CD14-positive monocyte (primary cell): ENCODE measurements around the gene ADAMTS15. TPM values are rescaled to one million over a fixed set of nuclear protein-coding genes. Genes with fewer than 3 reads are reported as not detected.

Source experiments
- DNase-seq, 3 donors: peaks; one replicate each; pipeline ENCODE4 v3.0.0-alpha.2; 2011 to 2022
- H2AFZ ChIP-seq: 2 replicates; pipeline ENCODE4 v1.6.0; 2012; ENCODE audit warnings: mild to moderate bottlenecking, low read depth, low read length, inconsistent platforms; ENCODE audit not compliant: insufficient read depth, poor library complexity, severe bottlenecking
- H3K27ac ChIP-seq, 2 donors: 1 replicate in 1 of 2; 2 replicates in 1 of 2; pipeline ENCODE4 v1.5.1; 2012 to 2013; ENCODE audit warnings: low read length in 2 of 2, control low read depth in 1 of 2, inconsistent platforms in 1 of 2, low read depth in 1 of 2, mild to moderate bottlenecking in 1 of 2
- H3K27me3 ChIP-seq, 2 donors: one replicate each; pipeline versions ENCODE4 v1.6.0 to v1.6.1; 2011 to 2013; ENCODE audit warnings: low read length in 2 of 2; ENCODE audit not compliant: control insufficient read depth in 2 of 2, insufficient read depth in 2 of 2
- H3K36me3 ChIP-seq, 2 donors: replicated peaks in 1 of 2; 1 replicate in 1 of 2; 2 replicates in 1 of 2; pipeline versions ENCODE4 v1.5.1 to v1.6.1; 2012 to 2013; ENCODE audit warnings: low read length in 2 of 2, control low read depth in 1 of 2, inconsistent platforms in 1 of 2, mild to moderate bottlenecking in 1 of 2; ENCODE audit not compliant: insufficient read depth in 2 of 2, control insufficient read depth in 1 of 2
- H3K4me1 ChIP-seq, 2 donors: 1 replicate in 1 of 2; 2 replicates in 1 of 2; pipeline versions ENCODE4 v1.5.1 to v1.6.1; 2012 to 2013; ENCODE audit warnings: low read length in 2 of 2, control low read depth in 1 of 2, inconsistent platforms in 1 of 2, mild to moderate bottlenecking in 1 of 2, moderate library complexity in 1 of 2; ENCODE audit not compliant: insufficient read depth in 2 of 2, control insufficient read depth in 1 of 2
- H3K4me2 ChIP-seq: replicated peaks from 2 replicates; pipeline ENCODE3; 2012; ENCODE audit warnings: low read length, moderate library complexity, mild to moderate bottlenecking; ENCODE audit not compliant: poor library complexity, severe bottlenecking; ENCODE audit errors: extremely low read depth
- H3K4me3 ChIP-seq, 3 experiments: fragments of 200-600 bp in 1 of 3; sonication (generic) in 1 of 3; replicated peaks in 1 of 3; 1 replicate in 2 of 3; 2 replicates in 1 of 3; pipeline ENCODE4 v1.5.1; 2011 to 2013; ENCODE audit warnings: low read length in 3 of 3, mild to moderate bottlenecking in 3 of 3, control low read depth in 2 of 3, low read depth in 2 of 3, inconsistent platforms in 1 of 3, moderate library complexity in 1 of 3
- H3K79me2 ChIP-seq: 2 replicates; pipeline ENCODE4 v1.6.0; 2012; ENCODE audit warnings: mild to moderate bottlenecking, control low read depth, inconsistent platforms, low read length, moderate library complexity; ENCODE audit not compliant: insufficient read depth
- H3K9ac ChIP-seq: 2 replicates; pipeline ENCODE4 v1.6.0; 2017; ENCODE audit warnings: low read length, mild to moderate bottlenecking; ENCODE audit not compliant: insufficient read depth, poor library complexity, severe bottlenecking
- H3K9me3 ChIP-seq, 2 donors: replicated peaks in 1 of 2; 1 replicate in 1 of 2; 2 replicates in 1 of 2; pipeline versions ENCODE4 v1.5.1 to v1.6.1; 2012 to 2013; ENCODE audit warnings: low read length in 2 of 2, control low read depth in 1 of 2; ENCODE audit not compliant: control insufficient read depth in 1 of 2, insufficient read depth in 1 of 2
- H4K20me1 ChIP-seq: 2 replicates; pipeline ENCODE4 v1.6.0; 2012; ENCODE audit warnings: mild to moderate bottlenecking, low read length, control low read depth, moderate library complexity; ENCODE audit not compliant: insufficient read depth
- H3K27ac Mint-ChIP-seq, 7 donors: one replicate each; pipeline ENCODE4 v1.8.0; 2020; ENCODE audit warnings: mild to moderate bottlenecking in 7 of 7, mixed read lengths in 7 of 7, moderate library complexity in 6 of 7, inconsistent platforms in 2 of 7
- H3K27me3 Mint-ChIP-seq, 3 donors: one replicate each; pipeline ENCODE4 v1.8.0; 2021 to 2022; ENCODE audit warnings: low read depth in 3 of 3, mild to moderate bottlenecking in 3 of 3, mixed read lengths in 3 of 3, moderate library complexity in 3 of 3, inconsistent platforms in 1 of 3
- H3K36me3 Mint-ChIP-seq, 2 donors: one replicate each; pipeline ENCODE4 v1.8.0; 2020; ENCODE audit warnings: mixed read lengths in 2 of 2, inconsistent platforms in 1 of 2, mild to moderate bottlenecking in 1 of 2
- H3K4me1 Mint-ChIP-seq: one replicate; pipeline ENCODE4 v1.8.0; 2020; ENCODE audit warnings: mild to moderate bottlenecking, mixed read lengths
- H3K4me3 Mint-ChIP-seq, 2 donors: one replicate each; pipeline ENCODE4 v1.8.0; 2020; ENCODE audit warnings: mild to moderate bottlenecking in 2 of 2, mixed read lengths in 2 of 2, moderate library complexity in 1 of 2
- H3K9me3 Mint-ChIP-seq, 7 donors: one replicate each; pipeline ENCODE4 v1.8.0; 2020 to 2022; ENCODE audit warnings: mixed read lengths in 7 of 7, mild to moderate bottlenecking in 6 of 7, moderate library complexity in 6 of 7, inconsistent platforms in 2 of 7
- WGBS: methylation state at CpG from one replicate; pipeline ENCODE4 v1.1.5; 2013; ENCODE audit warnings: missing lambda C conversion rate; ENCODE audit not compliant: insufficient coverage; 5-methylcytosine and 5-hydroxymethylcytosine counted together
- intact Hi-C, 2 donors: fragments of 100-400 bp; cut with micrococcal nuclease; formaldehyde crosslinking; loops; one replicate each; pipeline versions ENCODE4 v1.15.0 to v1.15.1; 2023
- polyA plus RNA-seq, 3 donors: library from polyadenylated mRNA; depleted of rRNA in 1 of 3; unstranded in 2 of 3; stranded (reverse) in 1 of 3; fragments of 300-500 nt in 2 of 3; fragments of >200 nt in 1 of 3; fragmentation: Illumina TruSeq in 2 of 3; gene quantifications; 1 replicate in 2 of 3; 2 replicates in 1 of 3; pipeline ENCODE4 v1.2.3, GENCODE V29; 2012 to 2021
- TF ChIP-seq, protein P1 (sequence below): fragments of 200-600 bp; IDR thresholded peaks from one replicate; pipeline ENCODE4 v1.8.0; 2022; ENCODE audit warnings: antibody characterized with exemption, mild to moderate bottlenecking

ADAMTS15 gene
- polyA plus RNA-seq, 3 donors: not detected

DNA sequence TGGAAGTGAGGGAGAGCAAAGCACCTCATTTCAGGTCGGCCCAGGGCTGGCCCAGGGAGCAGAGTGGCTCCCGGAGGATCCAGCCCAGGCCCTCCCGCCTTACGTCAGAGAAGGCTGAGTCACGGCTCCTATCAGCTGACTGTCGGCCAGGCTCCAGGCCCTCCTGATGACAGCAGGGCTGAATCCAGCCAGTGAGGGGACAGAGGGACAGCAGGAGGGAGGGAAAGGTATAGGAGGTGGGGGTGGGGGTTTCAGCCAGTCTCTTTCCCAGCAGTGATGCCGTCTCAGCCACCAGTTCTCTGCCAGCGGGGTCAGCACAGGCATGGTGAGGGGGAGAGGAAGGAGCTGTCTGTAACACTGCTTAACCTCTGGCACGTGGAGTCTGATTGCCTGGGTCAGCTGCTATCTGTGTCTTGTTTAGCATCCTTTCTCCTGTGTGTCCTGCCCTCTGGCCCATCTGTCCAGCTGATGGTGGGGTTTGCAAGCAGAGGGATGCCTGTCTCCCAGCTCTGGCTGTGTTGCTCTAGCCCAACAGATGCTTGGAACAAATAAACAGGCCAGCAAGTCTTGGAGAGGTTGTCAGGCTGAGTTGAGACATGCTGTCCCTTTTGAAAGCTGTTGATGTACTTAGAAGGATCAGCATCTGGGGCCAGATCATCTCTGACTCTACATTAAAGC lies 74.0 kb downstream of the ADAMTS15 start:
- H2AFZ ChIP-seq: no peak overlapping the region
- WGBS: 94% methylated on average over 9 of the region's 9 CpGs
- H3K9me3 ChIP-seq: peaks cover 0 to 19% of the 10 kb centered on the region in 2 donors
- H4K20me1 ChIP-seq: no peaks in the 10 kb centered on the region
- H3K4me1 ChIP-seq: no peaks in the 10 kb centered on the region
- Mint-ChIP-seq H3K36me3 (no peaks in the 10 kb centered on the region), H3K4me3 (no peak overlapping the region), H3K4me1 (no peaks in the 10 kb centered on the region), H3K27me3 (peaks cover 0 to 6% (median 2%) of the 10 kb centered on the region in 3 donors), H3K9me3 (peaks cover 5 to 12% (median 8%) of the 10 kb centered on the region in 7 donors), H3K27ac (no peak overlapping the region)
- H3K27me3 ChIP-seq: no peaks in the 10 kb centered on the region
- H3K79me2 ChIP-seq: no peaks in the 10 kb centered on the region
- H3K9ac ChIP-seq: no peak overlapping the region
- H3K36me3 ChIP-seq: no peaks in the 10 kb centered on the region
- no peak for DNase-seq
- intact Hi-C loops: no loop called here
- H3K4me3 ChIP-seq: no peak overlapping the region
- TF ChIP-seq, protein P1, sequence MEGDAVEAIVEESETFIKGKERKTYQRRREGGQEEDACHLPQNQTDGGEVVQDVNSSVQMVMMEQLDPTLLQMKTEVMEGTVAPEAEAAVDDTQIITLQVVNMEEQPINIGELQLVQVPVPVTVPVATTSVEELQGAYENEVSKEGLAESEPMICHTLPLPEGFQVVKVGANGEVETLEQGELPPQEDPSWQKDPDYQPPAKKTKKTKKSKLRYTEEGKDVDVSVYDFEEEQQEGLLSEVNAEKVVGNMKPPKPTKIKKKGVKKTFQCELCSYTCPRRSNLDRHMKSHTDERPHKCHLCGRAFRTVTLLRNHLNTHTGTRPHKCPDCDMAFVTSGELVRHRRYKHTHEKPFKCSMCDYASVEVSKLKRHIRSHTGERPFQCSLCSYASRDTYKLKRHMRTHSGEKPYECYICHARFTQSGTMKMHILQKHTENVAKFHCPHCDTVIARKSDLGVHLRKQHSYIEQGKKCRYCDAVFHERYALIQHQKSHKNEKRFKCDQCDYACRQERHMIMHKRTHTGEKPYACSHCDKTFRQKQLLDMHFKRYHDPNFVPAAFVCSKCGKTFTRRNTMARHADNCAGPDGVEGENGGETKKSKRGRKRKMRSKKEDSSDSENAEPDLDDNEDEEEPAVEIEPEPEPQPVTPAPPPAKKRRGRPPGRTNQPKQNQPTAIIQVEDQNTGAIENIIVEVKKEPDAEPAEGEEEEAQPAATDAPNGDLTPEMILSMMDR: no peak
- no peak overlapping the region for H3K4me2 ChIP-seq
- H3K27ac ChIP-seq: no peak overlapping the region

DNA sequence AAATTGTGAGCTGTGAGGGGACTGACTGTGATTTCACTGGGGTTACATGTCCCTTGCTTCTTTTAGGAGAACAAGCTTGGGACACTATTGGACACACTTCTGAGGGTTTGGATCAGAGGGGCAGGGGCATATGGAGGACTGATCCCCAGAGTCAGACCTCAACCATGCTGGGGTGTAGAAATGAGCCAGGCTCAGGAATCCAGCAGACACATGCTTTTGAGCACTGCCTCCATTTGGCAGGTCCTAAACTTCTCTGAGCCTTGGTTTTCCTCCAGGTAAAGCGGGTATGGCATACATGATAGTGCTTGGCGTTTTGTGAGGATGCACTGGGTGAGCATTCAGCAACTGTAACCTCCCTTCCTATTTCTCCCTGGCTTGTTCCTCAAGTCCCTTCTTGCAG lies 74.7 kb downstream of the ADAMTS15 start:
- Mint-ChIP-seq H3K36me3 (no peaks in the 10 kb centered on the region), H3K27me3 (peaks cover 0 to 4% (median 2%) of the 10 kb centered on the region in 3 donors), H3K4me1 (no peaks in the 10 kb centered on the region), H3K4me3 (no peak overlapping the region), H3K27ac (no peak overlapping the region), H3K9me3 (peaks cover 5 to 12% (median 8%) of the 10 kb centered on the region in 7 donors)
- H3K36me3 ChIP-seq: no peaks in the 10 kb centered on the region
- no peaks in the 10 kb centered on the region for H4K20me1 ChIP-seq
- TF ChIP-seq, protein P1: no peak
- no peak for DNase-seq
- no peaks in the 10 kb centered on the region for H3K27me3 ChIP-seq
- intact Hi-C loops: no loop called here
- H3K4me3 ChIP-seq: no peak overlapping the region
- no peak overlapping the region for H2AFZ ChIP-seq
- no peaks in the 10 kb centered on the region for H3K4me1 ChIP-seq
- H3K79me2 ChIP-seq: no peaks in the 10 kb centered on the region
- H3K9ac ChIP-seq: no peak overlapping the region
- H3K9me3 ChIP-seq: peaks cover 0 to 19% of the 10 kb centered on the region in 2 donors
- H3K4me2 ChIP-seq: no peak overlapping the region
- WGBS: no CpG with 5 or more reads among the region's 2 CpGs
- H3K27ac ChIP-seq: no peak overlapping the region
